Neural cell (in vitro differentiated cells): ENCODE measurements around the gene FHOD1. TPM values are rescaled to one million over a fixed set of nuclear protein-coding genes. Genes with fewer than 3 reads are reported as not detected.

Experiments used
- polyA plus RNA-seq: library from polyadenylated mRNA; depleted of rRNA; stranded (reverse); fragments of >200 nt; gene quantifications from 2 replicates; pipeline ENCODE4 v1.2.3, GENCODE V29; 2014
- small RNA-seq, 3 experiments: library from RNA; depleted of rRNA; stranded (forward); fragments of <200 nt; gene quantifications; one replicate each; pipeline ENCODE3, GENCODE V24; 2012

Gene FHOD1
- polyA plus RNA-seq, 1 donor from 2014 or later: 6.3 TPM

Small RNA genes within 50 kb of the gene (small RNA-seq; reads per million reads assigned to genes)
- 112 to 168 (median 129) reads per million in 3 experiments for gene MIR328

Other genes starting within 250 kb of the FHOD1 start
- gene CBFB, start 218.3 kb downstream of the FHOD1 start, polyA plus RNA-seq: 31.1 and 32.6 TPM in 2 replicates
- 9.8 and 25.9 TPM in 2 replicates for gene PHAF1, start 137.5 kb downstream of the FHOD1 start, polyA plus RNA-seq
- gene B3GNT9, start 96.5 kb downstream of the FHOD1 start, polyA plus RNA-seq: not detected in 2 replicates
- gene TRADD, start 87.6 kb downstream of the FHOD1 start, polyA plus RNA-seq: 0.96 TPM in 1 of 2 replicates, not detected in the other
- gene FBXL8, start 87.5 kb downstream of the FHOD1 start, polyA plus RNA-seq: 1.2 and 2.8 TPM in 2 replicates
- 12.7 and 27.9 TPM in 2 replicates for gene HSF4, start 82.7 kb downstream of the FHOD1 start, polyA plus RNA-seq
- 8.4 and 17.0 TPM in 2 replicates for gene NOL3, start 76.9 kb downstream of the FHOD1 start, polyA plus RNA-seq
- 323 and 356 TPM in 2 replicates for gene MATCAP1, start 63.5 kb downstream of the FHOD1 start, polyA plus RNA-seq
- gene EXOC3L1, start 57.3 kb downstream of the FHOD1 start, polyA plus RNA-seq: 0.43 and 0.96 TPM in 2 replicates
- gene E2F4, start 55.3 kb downstream of the FHOD1 start, polyA plus RNA-seq: 112 and 140 TPM in 2 replicates
- 2.2 and 3.5 TPM in 2 replicates for gene ELMO3, start 48.4 kb downstream of the FHOD1 start, polyA plus RNA-seq
- 39.2 and 53.5 TPM in 2 replicates for gene TMEM208, start 20.4 kb downstream of the FHOD1 start, polyA plus RNA-seq
- gene SLC9A5, start 1.5 kb upstream of the FHOD1 start, polyA plus RNA-seq: 1.6 and 1.8 TPM in 2 replicates
- 0.28 and 1.3 TPM in 2 replicates for gene PLEKHG4, start 32.1 kb upstream of the FHOD1 start, polyA plus RNA-seq
- 0.45 and 3.3 TPM in 2 replicates for gene KCTD19, start 79.3 kb upstream of the FHOD1 start, polyA plus RNA-seq
- gene LRRC36, start 79.3 kb upstream of the FHOD1 start, polyA plus RNA-seq: 0.44 and 1.6 TPM in 2 replicates
- 1.1 and 2.7 TPM in 2 replicates for gene TPPP3, start 146.0 kb upstream of the FHOD1 start, polyA plus RNA-seq
- gene ZDHHC1, start 169.0 kb upstream of the FHOD1 start, polyA plus RNA-seq: 1.7 TPM in 1 of 2 replicates, not detected in the other
- gene HSD11B2, start 183.6 kb upstream of the FHOD1 start, polyA plus RNA-seq: 0.24 and 2.8 TPM in 2 replicates
- gene ATP6V0D1, start 233.7 kb upstream of the FHOD1 start, polyA plus RNA-seq: 188 and 195 TPM in 2 replicates
- gene AGRP, start 236.1 kb upstream of the FHOD1 start, polyA plus RNA-seq: not detected in 2 replicates